ENCODE data around the gene ETV5.

- TF ChIP-seq ZBTB33 (IDR thresholded peaks at IDR 0.05) (no peak), CTCF (IDR thresholded peaks at IDR 0.05; ENCODE audit: low read depth, low read length, missing input control) (no peak)
These were observed 87.1 kb downstream of the ETV5 start for GRCh38 chr3:186021673-186022362.
